A549 (cell line): ENCODE data around the gene BSPRY. TPM values are rescaled to one million over a fixed set of nuclear protein-coding genes. Genes with fewer than 3 reads are reported as not detected.

Source experiments
- ATAC-seq, 2 experiments: fragments of 200-7000 bp in 1 of 2; fragments of >200 bp in 1 of 2; cut with Nextera tagmentation in 1 of 2; cut with Tn5 transposase in 1 of 2; 3 replicates each; pipeline versions ENCODE4 v1.8.0 to v1.9.1; 2018 to 2020; ENCODE audit warnings: mild to moderate bottlenecking in 1 of 2, moderate library complexity in 1 of 2
- CTCF ChIA-PET: fragments of 300-600 bp; sonication (Branson Sonifier 250); formaldehyde crosslinking; extraction: SDS; loops from one replicate; lab custom pipeline; 2021; ENCODE audit warnings: antibody characterized with exemption, inconsistent platforms; lab: Yijun Ruan, JAX
- POLR2A ChIA-PET: fragments of 350-600 bp; formaldehyde crosslinking; extraction: SDS; loops from one replicate; lab custom pipeline; 2021; ENCODE audit warnings: antibody characterized with exemption, inconsistent platforms; lab: Yijun Ruan, JAX
- DNase-seq, 2 experiments: peaks; one replicate each; pipeline versions ENCODE4 v3.0.0 to v3.0.0-alpha.2; 2011 to 2016; ENCODE audit warnings: low read depth in 1 of 2, low spot score in 1 of 2
- FAIRE-seq: peaks from 2 replicates; lab custom pipeline; 2011; peaks lifted over from hg19 to GRCh38; lab: Jason Lieb, UNC
- H3K27ac ChIP-seq, 2 experiments: fragments of >200 bp; sonication (Bioruptor Twin); formaldehyde crosslinking; 3 replicates each; pipeline ENCODE4 v1.5.1; 2016 to 2017
- H3K4me1 ChIP-seq: fragments of >200 bp; sonication (Bioruptor Twin); formaldehyde crosslinking; 3 replicates; pipeline ENCODE4 v1.6.1; 2016
- H3K4me2 ChIP-seq: fragments of >200 bp; sonication (Bioruptor Twin); formaldehyde crosslinking; 3 replicates; pipeline ENCODE4 v1.6.1; 2016
- H3K4me3 ChIP-seq: fragments of >200 bp; sonication (Bioruptor Twin); formaldehyde crosslinking; 3 replicates; pipeline ENCODE4 v1.5.1; 2016
- H3K9me3 ChIP-seq: fragments of >200 bp; sonication (Bioruptor Twin); formaldehyde crosslinking; 3 replicates; pipeline ENCODE4 v1.6.1; 2016
- CBX2 ChIP-seq: fragments of 200-600 bp; sonication (generic); IDR thresholded peaks from 2 replicates; pipeline ENCODE4 v1.6.1; 2016; ENCODE audit warnings: low read depth, mild to moderate bottlenecking, borderline replicate concordance
- FOSL2 ChIP-seq, 2 experiments: fragments of 450-650 bp in 1 of 2; fragments of >200 bp in 1 of 2; sonication (Bioruptor Twin) in 1 of 2; formaldehyde crosslinking; IDR thresholded peaks; 2 replicates each; pipeline versions ENCODE4 v1.5.0 to v1.6.1; 2016 to 2020; ENCODE audit warnings: mild to moderate bottlenecking in 1 of 2, moderate library complexity in 1 of 2
- HEYL ChIP-seq: fragments of 250-450 bp; sonication (Bioruptor Pico); IDR thresholded peaks from 2 replicates; pipeline ENCODE4 v1.8.0; 2021; ENCODE audit warnings: mild to moderate bottlenecking, moderate library complexity
- HOXA7 ChIP-seq: fragments of 250-450 bp; sonication (Bioruptor Pico); IDR thresholded peaks from 2 replicates; pipeline ENCODE4 v1.5.0; 2020; ENCODE audit warnings: mild to moderate bottlenecking, moderate library complexity
- HOXB13 ChIP-seq: fragments of 250-450 bp; sonication (Bioruptor Pico); IDR thresholded peaks from 2 replicates; pipeline ENCODE4 v1.5.0; 2020; ENCODE audit warnings: low read depth, mild to moderate bottlenecking, moderate library complexity
- JUN ChIP-seq, 2 experiments: fragments of >200 bp; sonication (Bioruptor Twin); formaldehyde crosslinking; IDR thresholded peaks; 2 replicates in 1 of 2; 3 replicates in 1 of 2; pipeline ENCODE4 v1.6.1; 2016 to 2017
- KDM1A ChIP-seq: fragments of 200-600 bp; sonication (generic); IDR thresholded peaks from 2 replicates; pipeline ENCODE4 v1.6.1; 2016; ENCODE audit warnings: low read depth, mild to moderate bottlenecking
- KDM5A ChIP-seq: fragments of 200-600 bp; sonication (generic); IDR thresholded peaks from 2 replicates; pipeline ENCODE4 v1.6.1; 2016; ENCODE audit warnings: antibody characterized with exemption, mild to moderate bottlenecking
- MAZ ChIP-seq: fragments of 150-350 bp; IDR thresholded peaks from 2 replicates; pipeline ENCODE4 v1.6.1; 2014; ENCODE audit warnings: antibody characterized with exemption, low read depth, low read length, borderline replicate concordance
- NR3C1 ChIP-seq: fragments of >200 bp; sonication (Bioruptor Twin); formaldehyde crosslinking; IDR thresholded peaks from 3 replicates; pipeline ENCODE4 v1.6.1; 2017
- PHF8 ChIP-seq: fragments of 200-600 bp; sonication (generic); IDR thresholded peaks from 2 replicates; pipeline ENCODE4 v1.6.1; 2016; ENCODE audit warnings: low read depth, mild to moderate bottlenecking, antibody characterized with exemption, moderate library complexity, borderline replicate concordance
- RAD21 ChIP-seq, 2 experiments: fragments of >200 bp in 1 of 2; sonication (Bioruptor Twin) in 1 of 2; formaldehyde crosslinking in 1 of 2; IDR thresholded peaks in 1 of 2; conservative IDR thresholded peaks in 1 of 2; 2 replicates in 1 of 2; 3 replicates in 1 of 2; pipeline ENCODE4 v1.6.1; 2012 to 2018; ENCODE audit warnings: inconsistent platforms in 1 of 2
- RCOR1 ChIP-seq: fragments of 150-350 bp; IDR thresholded peaks from 2 replicates; pipeline ENCODE4 v1.6.1; 2014; ENCODE audit warnings: antibody characterized with exemption, low read length, low read depth
- REST ChIP-seq: fragments of 200-600 bp; sonication (generic); IDR thresholded peaks from 2 replicates; pipeline ENCODE4 v1.6.1; 2016; ENCODE audit warnings: antibody characterized with exemption, mild to moderate bottlenecking, moderate library complexity
- SMC3 ChIP-seq: fragments of >200 bp; sonication (Bioruptor Twin); formaldehyde crosslinking; IDR thresholded peaks from 3 replicates; pipeline ENCODE4 v1.6.1; 2018; ENCODE audit warnings: inconsistent platforms
- TP53 ChIP-seq: fragments of 250-450 bp; sonication (Bioruptor Pico); IDR thresholded peaks from 2 replicates; pipeline ENCODE4 v1.5.0; 2021; ENCODE audit warnings: mild to moderate bottlenecking, moderate library complexity
- ZNF302 ChIP-seq: fragments of 250-450 bp; sonication (Bioruptor Pico); IDR thresholded peaks from 2 replicates; pipeline ENCODE4 v1.9.0; 2021; ENCODE audit warnings: inconsistent platforms, mild to moderate bottlenecking, moderate library complexity
- ZSCAN20 ChIP-seq: fragments of 250-450 bp; sonication (Bioruptor Pico); IDR thresholded peaks from 2 replicates; pipeline ENCODE4 v1.8.0; 2022; ENCODE audit warnings: mild to moderate bottlenecking, moderate library complexity
- WGBS: methylation state at CpG from one replicate; pipeline ENCODE4 v1.1.6; 2017; ENCODE audit errors: missing lambda C conversion rate; 5-methylcytosine and 5-hydroxymethylcytosine counted together
- polyA minus RNA-seq: library from RNA; depleted of rRNA, polyadenylated mRNA; stranded (reverse); fragments of >200 nt; gene quantifications from 2 replicates; pipeline ENCODE4 v1.2.3, GENCODE V29; 2011; rRNA and poly(A)+ RNA removed
- polyA plus RNA-seq, 4 experiments: library from polyadenylated mRNA; depleted of rRNA in 3 of 4; stranded (reverse); fragments of >200 nt; fragmentation: RNase III in 1 of 4; extraction: RNeasy Plus Mini Kit Qiagen cat#74134 plus additional on column Dnase treatment in 1 of 4; gene quantifications; 2 replicates in 3 of 4; 3 replicates in 1 of 4; pipeline ENCODE4 v1.2.3, GENCODE V29; 2011 to 2017
- TF ChIP-seq, protein P1 (sequence below): fragments of >200 bp; sonication (Bioruptor Twin); formaldehyde crosslinking; IDR thresholded peaks from 3 replicates; pipeline ENCODE4 v1.6.1; 2016

The BSPRY gene
- polyA plus RNA-seq (2011; rRNA removed) (0.06 and 0.07 TPM in 2 replicates), polyA plus RNA-seq (2017; fragmentation: RNase III; extraction: RNeasy Plus Mini Kit Qiagen cat#74134 plus additional on column Dnase treatment) (0.04 to 0.05 TPM in 2 of 3 replicates, not detected in the other), polyA minus RNA-seq (0.21 TPM in 1 of 2 replicates, not detected in the other)
- 0.04 and 0.05 TPM in 2 replicates for polyA plus RNA-seq (2012; cell fraction: cytosol; rRNA removed)
- 0.05 and 0.11 TPM in 2 replicates for polyA plus RNA-seq (2012; cell fraction: nucleus; rRNA removed)

GRCh38 chr9:113349445-113350094 lies at the start of gene BSPRY:
Gene BSPRY, plus strand, starts transcription at chr9:113349541. Its CDS starts 39 bp downstream, at chr9:113349580.
- ATAC-seq (peak; percentile 55 to 69), FAIRE-seq (no peak), DNase-seq (peak in 1 of 2 experiments; percentile 22)
- H3K27ac ChIP-seq = peak within 1 kb of the TSS in 1 of 2 experiments; percentile 74; a peak in 4 of 6 replicates
- ChIA-PET POLR2A (interaction anchor here (5.4 kb wide), 1 partner anchor 9 kb away, joined by 29 read pairs; the partner anchor contains the start of gene WDR31), CTCF (interaction anchor here (0.6 to 2.8 kb wide), 8 partner anchors 10 to 308 kb away, joined by 3 to 11 read pairs (median 4); partner anchors contain the start of genes ALAD, POLE3 and WDR31)
- peak within 1 kb of the TSS; percentile 74 for H3K4me3 ChIP-seq
- no peaks in the 10 kb centered on the region for H3K9me3 ChIP-seq
- H3K4me2 ChIP-seq = peak within 1 kb of the TSS; percentile 97
- WGBS = 5% methylated on average over 42 of the region's 71 CpGs
- TF ChIP-seq PHF8 (no peak), FOSL2 (IDR thresholded peaks at IDR 0.05) (no peak), FOSL2 (CRISPR knock-in tag; IDR thresholded peaks at IDR 0.05) (peak; percentile 21; the same call in 1 of the 2 replicates), KDM1A (0 out of 2 replicates have a peak, but pooled peaks have one; percentile 56), ZSCAN20 (CRISPR knock-in tag) (no peak)
- TF ChIP-seq, all 56 proteins: peak for 2
- H3K4me1 ChIP-seq = peaks cover 6% of the 10 kb centered on the region; the same call in 1 of the 3 replicates

DNA sequence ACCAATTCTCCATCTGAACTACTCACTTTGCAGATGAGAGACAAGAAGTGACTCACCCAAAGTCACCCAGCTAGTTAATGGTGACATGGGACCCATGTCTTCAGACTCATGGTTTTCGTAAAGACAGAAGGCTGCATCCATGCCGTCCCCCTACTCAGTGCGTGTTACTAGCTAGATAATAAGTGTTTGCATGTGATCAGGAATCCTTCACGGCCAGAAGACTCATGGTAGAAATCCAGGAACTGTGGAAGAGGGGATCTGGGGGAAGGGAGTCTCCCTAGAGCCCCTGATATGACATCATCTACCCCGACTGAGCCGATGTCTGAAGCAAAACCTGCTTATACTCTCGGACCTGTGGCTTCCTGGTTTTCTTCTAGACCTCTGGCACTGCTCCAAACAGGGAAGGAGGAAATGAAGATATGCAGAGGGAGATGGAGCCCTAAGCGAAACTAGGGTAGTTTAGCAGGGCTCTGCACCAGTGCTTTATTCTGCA lies 49.5 kb upstream of the BSPRY start:
- Histone ChIP-seq H3K27ac (no peak overlapping the region), H3K4me1 (no peaks in the 10 kb centered on the region), H3K4me3 (no peak overlapping the region), H3K9me3 (no peaks in the 10 kb centered on the region), H3K4me2 (0 out of 3 replicates have a peak overlapping the region, but pooled peaks have one; percentile 16)
- no peak for ATAC-seq
- TF ChIP-seq, protein P1, sequence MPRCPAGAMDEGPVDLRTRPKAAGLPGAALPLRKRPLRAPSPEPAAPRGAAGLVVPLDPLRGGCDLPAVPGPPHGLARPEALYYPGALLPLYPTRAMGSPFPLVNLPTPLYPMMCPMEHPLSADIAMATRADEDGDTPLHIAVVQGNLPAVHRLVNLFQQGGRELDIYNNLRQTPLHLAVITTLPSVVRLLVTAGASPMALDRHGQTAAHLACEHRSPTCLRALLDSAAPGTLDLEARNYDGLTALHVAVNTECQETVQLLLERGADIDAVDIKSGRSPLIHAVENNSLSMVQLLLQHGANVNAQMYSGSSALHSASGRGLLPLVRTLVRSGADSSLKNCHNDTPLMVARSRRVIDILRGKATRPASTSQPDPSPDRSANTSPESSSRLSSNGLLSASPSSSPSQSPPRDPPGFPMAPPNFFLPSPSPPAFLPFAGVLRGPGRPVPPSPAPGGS = no peak
- TF ChIP-seq HOXA7 (CRISPR knock-in tag) (no peak), ZNF302 (CRISPR knock-in tag) (no peak), CBX2 (no peak), SMC3 (no peak), HOXB13 (CRISPR knock-in tag) (no peak), RAD21 (conservative IDR thresholded peaks at IDR 0.05 in 1 of 2, IDR thresholded peaks at IDR 0.05 in 1 of 2) (no peak), TP53 (CRISPR knock-in tag) (no peak), NR3C1 (no peak), MAZ (no peak), REST (no peak), HEYL (CRISPR knock-in tag) (no peak), RCOR1 (no peak), JUN (IDR thresholded peaks at IDR 0.05) (no peak), KDM5A (no peak)
- CTCF ChIA-PET = interaction anchor here (0.6 to 1.3 kb wide), 4 partner anchors 9 to 14 kb away, joined by 3 to 5 read pairs (median 3); no protein-coding TSS in a partner anchor
- WGBS = 47% methylated on average over 8 of the region's 8 CpGs
- DNase-seq = peak in 1 of 2 experiments; percentile 17
- POLR2A ChIA-PET = no interaction called here
- no peak for FAIRE-seq
